Kidney glomerular epithelial cell (primary cell): ENCODE results near the gene ARHGAP12.
A peak's percentile ranks its signal among the peaks of the same experiment; 100 is the strongest.

Experiments
- DNase-seq: peaks from one replicate; lab custom pipeline; 2025; lab: John Stamatoyannopoulos, UW

Gene ARHGAP12

DNA sequence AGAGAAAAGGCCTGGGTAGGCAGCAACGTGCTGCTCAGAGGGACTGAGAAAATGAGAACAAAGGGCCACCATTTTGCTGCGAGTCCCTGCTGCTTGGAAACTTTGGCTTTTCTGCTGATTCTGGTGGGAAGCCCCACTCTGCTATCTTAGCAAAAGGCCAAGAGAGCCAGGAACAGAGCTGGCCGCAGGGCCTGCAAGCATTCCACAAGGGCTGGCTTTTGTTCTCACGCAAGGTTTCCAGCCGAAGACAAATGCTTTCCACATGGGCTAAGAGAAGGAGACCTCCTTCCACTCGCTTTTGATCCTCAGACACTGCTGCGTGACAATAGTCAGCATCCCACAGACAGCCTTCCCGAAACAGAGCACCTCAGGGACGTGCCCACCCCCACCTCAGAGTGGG lies 163.1 kb downstream of the ARHGAP12 start:
- DNase-seq, result no peak

- DNase-seq, result no peak
These were observed 166.3 kb downstream of the ARHGAP12 start for GRCh38 chr10:31762316-31762715.

- no peak for DNase-seq
These were observed 167.5 kb downstream of the ARHGAP12 start for GRCh38 chr10:31761156-31761555.

DNA sequence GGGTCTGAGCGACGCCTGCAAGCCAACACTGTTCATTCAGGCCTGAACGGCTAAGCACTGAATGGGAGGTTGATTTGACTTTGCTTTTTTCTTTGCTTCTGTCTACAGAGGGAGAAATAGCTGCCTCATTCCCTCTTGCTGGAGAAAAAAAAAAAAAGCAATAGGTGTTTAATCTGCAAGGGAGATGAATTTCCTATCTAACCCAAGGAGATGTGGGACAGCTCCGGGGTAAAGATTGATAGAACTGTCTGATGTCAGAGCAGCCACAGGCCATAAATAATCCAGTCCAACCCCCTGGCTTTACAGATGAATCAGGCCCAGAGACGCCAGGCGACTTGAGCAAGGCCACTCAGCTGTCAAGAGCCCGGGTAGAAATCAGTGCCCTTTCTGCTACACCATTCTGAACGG lies 168.0 kb downstream of the ARHGAP12 start:
- peak; percentile 50 for DNase-seq

GRCh38 chr10:31759799-31760626 lies 168.6 kb downstream of the ARHGAP12 start:
- peak; percentile 96 for DNase-seq

DNA sequence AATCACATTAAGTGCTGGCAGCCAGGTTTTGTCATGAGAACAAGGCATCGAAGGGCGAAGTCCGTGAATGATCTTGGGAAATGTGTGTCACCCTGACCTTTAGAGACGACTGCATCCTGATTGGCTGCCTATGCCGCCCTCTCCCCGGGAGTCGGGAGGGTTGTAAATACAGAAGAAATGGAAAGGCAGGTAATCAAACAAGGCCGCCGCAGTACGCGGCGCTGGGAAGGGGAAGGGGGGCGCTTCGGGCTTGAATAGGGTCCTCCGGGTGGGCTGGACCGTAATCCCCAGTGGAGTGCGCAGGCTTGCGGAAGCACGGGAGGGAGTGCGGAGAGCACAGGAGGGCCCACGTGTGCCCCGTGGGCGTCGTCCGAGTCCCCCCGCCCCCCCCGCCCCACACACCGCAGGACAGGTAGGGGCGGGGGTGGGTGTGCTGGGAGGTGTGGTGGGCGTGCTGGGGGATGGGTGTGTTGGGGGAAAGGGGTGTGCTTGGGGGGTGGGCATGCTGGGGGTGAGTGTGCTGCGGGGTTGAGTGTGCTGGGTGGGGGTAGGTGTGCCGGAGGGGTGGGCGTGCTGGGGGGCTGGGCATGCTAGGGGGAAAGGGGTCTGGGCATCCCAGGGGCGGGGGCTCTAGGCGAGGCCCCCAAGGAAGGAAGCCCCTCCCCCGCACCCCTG lies 169.4 kb downstream of the ARHGAP12 start:
- DNase-seq, result no peak

- no peak for DNase-seq
These were observed 170.1 kb downstream of the ARHGAP12 start for GRCh38 chr10:31758495-31758894.

GRCh38 chr10:31757831-31758230 lies 170.8 kb downstream of the ARHGAP12 start:
- no peak for DNase-seq

DNA sequence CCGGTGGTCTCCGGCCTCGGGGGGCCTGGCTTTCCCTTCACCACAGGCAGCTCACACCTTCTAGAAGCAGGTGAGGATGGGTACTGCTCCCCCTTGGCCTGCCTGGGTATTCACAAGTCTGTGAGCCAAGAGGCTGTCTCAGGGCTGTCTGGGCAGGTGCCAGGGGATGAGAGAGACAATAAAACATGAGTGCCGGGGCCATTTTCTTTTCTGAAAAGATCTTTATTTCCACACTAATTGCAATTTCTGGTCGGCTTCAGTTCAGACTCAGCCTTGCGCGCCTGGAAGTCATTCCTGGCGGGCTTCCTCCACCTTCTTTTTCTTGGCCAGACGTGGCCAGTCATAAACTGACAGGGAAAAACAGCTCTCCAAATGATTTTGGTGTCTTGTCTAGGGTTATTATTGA lies 171.2 kb downstream of the ARHGAP12 start:
- no peak for DNase-seq

DNA sequence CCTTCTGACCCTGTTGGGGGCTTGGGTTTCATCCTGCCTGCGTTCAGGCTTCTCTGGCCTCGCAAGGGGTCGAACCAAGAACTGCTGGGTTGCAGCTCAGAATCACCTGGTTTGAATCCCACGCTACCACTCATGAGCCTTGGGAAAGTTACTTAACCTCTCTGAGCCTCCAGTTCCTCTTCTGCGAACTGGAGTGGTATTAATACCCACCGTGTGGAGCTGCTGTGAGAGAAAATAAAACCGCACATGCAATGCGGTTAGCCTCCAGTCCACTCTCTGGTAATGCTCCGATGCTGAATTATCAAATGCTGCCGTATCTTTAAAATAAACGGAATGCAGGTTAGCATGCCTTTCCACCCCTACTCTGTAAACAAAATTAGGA lies 171.9 kb downstream of the ARHGAP12 start:
- DNase-seq, result no peak

DNA sequence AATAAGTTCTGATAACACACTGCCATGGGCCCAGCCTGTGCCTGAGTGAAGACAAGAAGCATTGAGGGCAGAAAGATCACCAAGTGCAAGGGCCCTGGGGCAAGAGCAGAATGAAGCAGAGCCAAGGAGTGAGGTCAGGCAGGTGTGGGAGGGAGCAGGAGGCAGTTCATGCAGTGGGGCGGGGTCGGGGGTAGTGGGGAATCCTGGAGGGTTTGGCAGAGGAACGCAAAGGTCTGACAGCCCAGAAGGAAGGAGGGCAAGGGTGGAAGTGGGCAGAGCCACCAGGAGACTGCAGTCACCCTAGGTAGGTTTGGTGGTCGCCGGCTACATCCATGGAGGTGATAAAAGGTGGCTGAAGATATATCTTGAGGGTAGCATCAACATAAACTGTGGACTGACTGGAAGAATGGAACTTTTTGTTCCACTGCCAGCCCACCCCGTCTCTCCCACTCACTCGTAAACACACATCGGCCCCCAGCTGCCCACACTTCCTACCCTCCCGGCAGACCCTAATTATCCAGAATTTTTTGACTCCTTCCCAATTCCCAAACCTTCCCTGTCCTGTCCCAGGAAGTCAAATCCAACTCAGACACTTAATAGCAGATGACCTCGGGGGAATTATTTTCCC lies 172.4 kb downstream of the ARHGAP12 start:
- DNase-seq, result no peak
